GM12891 (cell line): ENCODE results near the gene STT3A.

Source experiments
- POLR2A ChIP-seq: IDR thresholded peaks from 2 replicates; pipeline ENCODE4 v1.6.1; 2011; ENCODE audit warnings: low read depth, low read length, control low read depth
- POLR2AphosphoS5 ChIP-seq: IDR thresholded peaks from 2 replicates; pipeline ENCODE4 v1.6.1; 2011; ENCODE audit warnings: low read depth, low read length, control low read depth
- POU2F2 ChIP-seq: IDR thresholded peaks from 2 replicates; pipeline ENCODE4 v1.6.1; 2011; ENCODE audit warnings: low read depth, mild to moderate bottlenecking, control low read depth, low read length, moderate library complexity
- SPI1 ChIP-seq: IDR thresholded peaks from 2 replicates; pipeline ENCODE4 v1.6.1; 2011; ENCODE audit warnings: low read depth, low read length, control low read depth
- TAF1 ChIP-seq: IDR thresholded peaks from 2 replicates; pipeline ENCODE4 v1.6.1; 2011; ENCODE audit warnings: low read depth, low read length, control low read depth

DNA sequence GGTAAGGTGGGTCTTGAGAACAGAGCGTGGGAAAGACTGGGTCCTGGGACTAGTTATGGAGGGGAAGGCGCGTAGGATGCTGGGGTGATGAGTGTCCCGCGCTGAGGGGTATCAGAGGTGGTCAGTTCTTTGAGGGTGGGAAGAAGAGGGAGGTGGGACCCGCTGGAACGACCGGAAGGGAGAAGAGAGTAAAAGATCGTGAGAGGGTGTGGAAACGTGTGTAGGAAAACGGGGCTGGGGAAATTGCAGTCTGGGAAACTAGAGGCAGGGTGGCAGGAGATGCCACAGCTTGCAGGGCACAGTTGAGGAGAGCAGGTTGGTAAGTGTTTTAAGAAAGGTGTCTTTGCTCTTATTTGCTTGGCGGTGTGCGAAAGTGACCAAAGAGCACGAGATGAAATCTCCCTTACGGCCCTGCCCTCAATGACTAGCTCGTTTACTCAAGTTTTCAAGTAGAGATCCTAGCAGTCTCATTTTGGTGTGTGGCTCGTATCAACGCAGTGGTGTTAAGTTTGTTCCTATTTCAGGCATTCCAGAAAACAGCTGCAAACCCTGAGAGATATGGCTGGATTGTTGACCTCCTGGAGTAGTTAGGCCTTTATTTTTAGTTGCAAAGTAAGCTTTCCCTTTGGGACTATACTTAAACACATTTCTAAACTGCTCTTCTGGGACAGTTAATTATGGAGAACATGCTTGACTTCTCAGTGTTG, 615 bp downstream of the STT3A start:
- TF ChIP-seq POLR2A (no peak), POLR2AphosphoS5 (no peak), SPI1 (no peak), POU2F2 (no peak), TAF1 (no peak)
